Fibroblast of the aortic adventitia (primary cell): Measurements from ENCODE around the gene GDPD5. TPM values are rescaled to one million over a fixed set of nuclear protein-coding genes. Genes with fewer than 3 reads are reported as not detected.
A peak's percentile ranks its signal among the peaks of the same experiment; 100 is the strongest.

Source experiments
- DNase-seq: peaks from one replicate; pipeline ENCODE4 v3.0.0-alpha.2; 2010; ENCODE audit warnings: low read depth
- H3K4me3 ChIP-seq: 2 replicates; pipeline ENCODE4 v1.5.1; 2011; ENCODE audit warnings: low read depth, mild to moderate bottlenecking, control low read depth, low read length, moderate library complexity
- total RNA-seq: library from RNA; depleted of rRNA; stranded (reverse); fragments of >200 nt; gene quantifications from 2 replicates; pipeline ENCODE4 v1.2.3, GENCODE V29; 2012; ENCODE audit warnings: low replicate concordance
- TF ChIP-seq, protein P1 (sequence below): IDR thresholded peaks from 2 replicates; pipeline ENCODE4 v1.5.1; 2011; ENCODE audit warnings: mild to moderate bottlenecking, low read length, control low read depth, inconsistent platforms; ENCODE audit not compliant: insufficient read depth

Gene GDPD5
- total RNA-seq, 1 donor, result 5.3 TPM

DNA sequence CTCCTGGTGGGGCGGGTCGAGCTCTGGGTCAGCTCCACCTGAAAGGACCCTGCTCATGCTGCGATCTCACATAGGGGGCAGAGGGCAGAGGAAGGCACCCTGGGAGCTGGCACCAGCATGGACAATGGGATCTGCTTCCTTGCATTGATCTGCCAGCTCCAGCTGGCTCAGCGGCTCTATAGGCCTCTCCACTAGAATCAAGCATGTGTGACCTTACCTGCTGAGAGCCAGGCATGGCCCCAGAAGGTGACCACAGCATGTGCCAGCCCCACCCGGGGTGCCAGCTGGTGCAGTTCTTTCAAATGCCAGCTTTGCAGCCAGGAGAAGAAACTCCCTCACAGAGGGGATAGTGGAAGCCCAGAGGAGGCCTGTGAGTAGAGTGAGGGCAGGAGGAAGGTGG, 70.8 kb downstream of the GDPD5 start:
- DNase-seq, result no peak
- no peak overlapping the region for H3K4me3 ChIP-seq
- TF ChIP-seq, protein P1, sequence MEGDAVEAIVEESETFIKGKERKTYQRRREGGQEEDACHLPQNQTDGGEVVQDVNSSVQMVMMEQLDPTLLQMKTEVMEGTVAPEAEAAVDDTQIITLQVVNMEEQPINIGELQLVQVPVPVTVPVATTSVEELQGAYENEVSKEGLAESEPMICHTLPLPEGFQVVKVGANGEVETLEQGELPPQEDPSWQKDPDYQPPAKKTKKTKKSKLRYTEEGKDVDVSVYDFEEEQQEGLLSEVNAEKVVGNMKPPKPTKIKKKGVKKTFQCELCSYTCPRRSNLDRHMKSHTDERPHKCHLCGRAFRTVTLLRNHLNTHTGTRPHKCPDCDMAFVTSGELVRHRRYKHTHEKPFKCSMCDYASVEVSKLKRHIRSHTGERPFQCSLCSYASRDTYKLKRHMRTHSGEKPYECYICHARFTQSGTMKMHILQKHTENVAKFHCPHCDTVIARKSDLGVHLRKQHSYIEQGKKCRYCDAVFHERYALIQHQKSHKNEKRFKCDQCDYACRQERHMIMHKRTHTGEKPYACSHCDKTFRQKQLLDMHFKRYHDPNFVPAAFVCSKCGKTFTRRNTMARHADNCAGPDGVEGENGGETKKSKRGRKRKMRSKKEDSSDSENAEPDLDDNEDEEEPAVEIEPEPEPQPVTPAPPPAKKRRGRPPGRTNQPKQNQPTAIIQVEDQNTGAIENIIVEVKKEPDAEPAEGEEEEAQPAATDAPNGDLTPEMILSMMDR, result no peak

DNA sequence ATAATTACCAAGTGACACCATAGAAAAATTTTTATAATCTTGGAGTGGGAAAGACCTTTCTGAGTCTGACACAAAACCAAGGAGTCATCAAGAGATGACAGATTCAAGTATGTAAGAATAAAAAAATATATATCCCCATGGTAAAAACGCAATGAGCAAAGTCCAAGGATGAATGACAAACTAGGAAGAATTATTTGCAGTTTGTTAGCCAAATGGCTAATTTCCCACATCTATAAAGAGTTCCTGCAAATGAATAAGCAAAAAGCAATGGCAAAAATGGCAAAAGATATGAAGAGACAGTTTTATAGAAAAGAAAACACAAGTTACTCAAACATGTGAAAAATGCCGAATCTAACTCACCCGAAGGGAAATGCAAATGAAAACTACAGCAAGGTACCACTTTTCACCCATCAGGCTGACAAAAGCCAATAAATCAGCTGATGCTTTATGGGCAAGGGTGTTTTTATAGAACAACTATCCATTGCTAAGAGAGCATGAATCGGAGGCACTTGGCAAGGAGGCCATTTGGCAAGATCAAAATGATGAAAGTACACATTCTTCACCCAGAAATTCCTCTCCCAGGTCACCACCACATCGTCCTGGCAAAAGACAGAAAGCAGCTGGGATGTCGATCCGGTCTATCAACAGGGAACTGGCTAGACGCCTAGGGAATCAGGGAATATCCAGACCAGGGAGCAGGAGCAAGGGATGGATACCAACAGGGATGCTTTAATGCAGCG, 71.7 kb downstream of the GDPD5 start:
- DNase-seq, result peak; percentile 93
- no peak overlapping the region for H3K4me3 ChIP-seq
- TF ChIP-seq, protein P1, result no peak

DNA sequence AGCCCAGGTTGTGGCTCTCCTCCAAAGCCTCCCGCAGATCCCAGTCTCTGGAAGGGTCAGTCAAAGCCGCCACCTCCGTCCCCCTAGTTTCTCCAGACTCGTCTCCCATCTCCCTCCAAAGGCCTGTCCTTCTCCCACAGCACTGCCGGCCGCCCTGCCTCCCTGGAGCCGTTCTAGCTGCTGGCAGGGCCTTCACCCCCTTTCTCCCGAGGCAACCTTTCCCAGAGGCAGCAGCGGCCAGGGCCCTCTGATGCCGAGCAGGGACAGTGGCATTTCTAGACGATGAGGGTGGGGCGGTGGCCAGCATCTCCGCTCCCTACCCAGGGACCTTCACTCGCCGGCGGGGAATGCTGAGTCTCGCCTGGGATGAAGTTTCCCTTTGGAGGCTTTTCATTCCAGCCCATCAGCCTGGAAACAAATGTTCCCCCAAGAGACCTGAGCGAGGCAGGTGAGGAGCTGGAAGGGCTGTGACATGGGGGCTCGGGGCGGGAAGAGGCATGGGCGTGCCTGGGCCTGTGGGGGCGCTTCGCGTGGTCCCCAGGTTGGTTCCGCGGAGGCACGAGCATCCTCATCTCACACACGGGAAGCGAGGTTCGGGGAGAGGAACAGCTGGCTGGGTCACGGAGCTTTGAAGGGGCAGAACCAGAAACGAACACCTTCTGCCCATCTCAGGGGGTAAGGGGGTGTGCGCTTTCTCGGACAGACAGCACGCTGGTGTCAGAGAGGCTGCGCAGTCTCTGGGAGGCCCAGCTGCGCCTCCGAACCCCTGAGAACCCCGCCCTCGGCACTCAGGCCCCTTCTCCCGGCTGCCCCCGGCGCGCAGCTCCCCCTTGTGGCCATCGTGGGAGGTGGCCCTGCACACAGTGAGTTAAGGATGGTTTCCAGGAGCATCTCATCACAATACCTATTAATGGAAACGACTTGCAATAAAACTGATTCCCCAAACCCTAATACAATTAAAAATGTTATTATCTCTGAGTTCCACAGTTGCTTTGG, 74.6 kb downstream of the GDPD5 start:
- no peak overlapping the region for H3K4me3 ChIP-seq
- no peak for DNase-seq
- TF ChIP-seq, protein P1, result peak; percentile 48

DNA sequence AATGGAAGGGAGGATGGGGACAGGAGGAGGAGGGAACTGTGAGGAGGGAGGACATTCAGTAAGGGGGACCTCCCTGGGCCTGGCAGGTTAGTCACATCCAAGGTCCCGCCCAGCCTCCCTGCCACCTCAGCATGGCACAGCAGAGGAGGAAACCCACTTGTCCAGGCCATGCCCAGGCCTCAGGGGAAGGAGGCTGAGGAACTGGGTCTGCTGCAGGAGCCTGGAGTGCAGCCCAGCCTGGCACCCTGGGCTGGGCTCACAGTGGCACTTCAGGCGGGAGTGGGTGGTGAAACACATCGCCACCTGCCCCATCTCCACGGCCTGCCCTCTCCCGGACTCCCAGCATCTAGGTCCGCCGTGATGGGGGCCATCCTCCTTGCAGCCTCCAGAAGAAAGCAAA, 75.5 kb downstream of the GDPD5 start:
- TF ChIP-seq, protein P1, result no peak
- H3K4me3 ChIP-seq, result no peak overlapping the region
- no peak for DNase-seq

DNA sequence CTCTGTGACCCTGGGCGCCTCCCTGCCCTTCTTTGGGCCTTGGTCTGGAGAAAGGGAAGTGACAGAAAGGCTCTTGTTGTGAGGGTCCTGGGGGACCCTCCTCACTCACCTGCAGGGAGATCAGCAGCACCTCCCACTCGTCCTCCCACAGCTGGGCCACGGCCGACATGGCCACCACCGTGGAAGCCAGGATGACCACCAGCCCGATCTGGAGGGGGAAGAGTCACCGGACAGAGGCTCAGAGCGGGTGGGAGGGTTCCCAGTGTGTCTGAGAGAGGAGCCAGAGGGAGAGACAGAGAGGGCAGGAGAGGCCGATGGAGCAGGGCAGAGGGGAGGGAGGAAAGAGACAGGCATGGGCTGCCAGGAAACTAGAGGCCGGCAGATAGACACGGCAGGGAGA, 76.0 kb downstream of the GDPD5 start:
- TF ChIP-seq, protein P1, result no peak
- no peak for DNase-seq
- H3K4me3 ChIP-seq, result no peak overlapping the region

DNA sequence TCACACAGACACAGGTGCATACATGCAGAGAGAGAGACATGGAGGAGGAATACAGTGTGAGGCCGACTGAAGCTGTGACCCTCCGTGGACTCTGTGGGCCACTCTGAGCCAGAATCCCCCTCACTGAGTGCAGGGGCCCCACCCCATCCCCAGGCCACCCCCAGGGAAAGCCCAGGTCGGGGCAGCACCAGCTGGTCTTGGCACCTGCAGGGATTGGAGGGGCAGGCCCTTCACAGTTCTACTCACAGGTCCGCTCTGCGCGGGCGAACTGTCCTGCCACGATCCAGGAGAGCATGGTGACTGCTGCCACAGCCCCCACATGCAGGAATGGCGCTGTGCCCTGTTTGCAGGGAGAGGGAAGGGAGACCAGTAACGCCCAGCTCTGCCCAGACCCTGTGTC, 76.5 kb downstream of the GDPD5 start:
- no peak for DNase-seq
- H3K4me3 ChIP-seq, result no peak overlapping the region
- TF ChIP-seq, protein P1, result no peak
